ENCODE measurements around the gene CLEC19A.

Gene CLEC19A

DNA sequence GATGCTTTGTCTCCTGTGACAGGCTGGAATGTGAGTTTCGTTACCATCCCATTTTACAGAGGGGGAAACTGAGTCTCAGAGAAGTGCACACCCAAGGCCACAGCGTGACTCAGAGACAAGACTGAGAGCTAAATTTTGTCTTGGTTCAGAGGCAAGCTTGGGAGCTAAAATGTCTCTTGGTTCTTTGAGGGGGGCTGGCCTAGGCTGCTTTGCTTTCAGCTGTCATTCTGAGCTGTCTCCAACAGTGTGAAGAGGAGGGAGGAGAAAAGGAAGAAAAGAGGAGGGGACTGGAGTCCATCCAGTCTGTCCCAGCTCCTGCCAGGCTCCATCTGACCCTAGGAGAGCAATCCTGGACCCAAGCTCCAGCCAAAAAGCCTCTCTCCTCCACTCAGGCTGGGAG lies at the start of gene CLEC19A:
CLEC19A (plus strand) TSS at position 301 of the 400 bp plus-strand sequence. CDS start 121 bp downstream, outside the sequence.
- no peaks in the 10 kb centered on the region for H3K9me3 Mint-ChIP-seq
- no peak within 1 kb of the TSS for H3K4me3 Mint-ChIP-seq
- H3K36me3 Mint-ChIP-seq (ENCODE audit: insufficient read depth): no peaks in the 10 kb centered on the region
- peaks cover 30% of the 10 kb centered on the region for H3K27me3 Mint-ChIP-seq
- DNase-seq (ENCODE audit: low spot score in 2 of 2): no peak
- H3K27ac Mint-ChIP-seq (ENCODE audit: low read depth): no peak within 1 kb of the TSS
- no peak for ATAC-seq (replicated peaks; ENCODE audit: extremely low read depth, poor library complexity, severe bottlenecking)
- H3K4me1 Mint-ChIP-seq: no peaks in the 10 kb centered on the region

GRCh38 chr16:19235886-19236285 lies 49.6 kb upstream of the CLEC19A start:
- Mint-ChIP-seq H3K36me3 (ENCODE audit: insufficient read depth) (no peaks in the 10 kb centered on the region), H3K27me3 (no peaks in the 10 kb centered on the region), H3K9me3 (peaks cover 6% of the 10 kb centered on the region), H3K27ac (ENCODE audit: low read depth) (no peak overlapping the region), H3K4me1 (no peaks in the 10 kb centered on the region), H3K4me3 (no peak overlapping the region)
- ATAC-seq (replicated peaks; ENCODE audit: extremely low read depth, poor library complexity, severe bottlenecking) (no peak), DNase-seq (ENCODE audit: low spot score in 2 of 2) (no peak)

DNA sequence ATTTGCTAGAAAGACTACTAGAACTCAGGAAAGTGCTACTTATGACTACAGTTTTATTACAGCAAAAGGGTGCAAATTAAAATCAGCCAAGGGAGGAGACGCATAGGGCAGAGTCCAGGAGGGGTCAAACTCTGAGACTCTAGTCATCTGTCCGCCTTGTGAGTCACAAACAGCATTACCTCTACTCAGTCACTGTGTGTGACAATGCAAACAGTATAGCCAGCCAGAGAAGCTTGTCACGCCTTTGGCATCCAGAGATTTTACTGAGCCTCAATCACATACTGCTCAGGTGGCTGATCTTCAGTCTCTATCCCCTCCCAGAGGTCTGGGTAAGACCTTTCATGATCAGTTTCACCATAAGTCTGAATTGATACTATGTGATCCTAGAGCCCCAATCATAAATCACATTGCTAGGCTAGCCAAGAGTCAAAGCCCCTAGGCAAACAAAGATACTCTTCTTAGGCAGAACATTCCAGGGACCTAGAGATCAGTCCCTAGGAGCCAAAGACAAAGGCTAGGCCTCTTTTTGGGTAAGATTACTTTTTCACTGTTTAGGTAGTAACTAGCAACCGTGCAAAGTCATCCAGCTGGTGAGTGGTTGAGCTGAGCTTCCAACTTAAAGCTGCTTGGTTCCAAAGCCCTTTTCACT lies 48.8 kb upstream of the CLEC19A start:
- Mint-ChIP-seq H3K27ac (ENCODE audit: low read depth) (no peak overlapping the region), H3K36me3 (ENCODE audit: insufficient read depth) (no peaks in the 10 kb centered on the region), H3K9me3 (peaks cover 6% of the 10 kb centered on the region), H3K4me1 (no peaks in the 10 kb centered on the region), H3K27me3 (peaks cover 2% of the 10 kb centered on the region), H3K4me3 (no peak overlapping the region)
- ATAC-seq (replicated peaks; ENCODE audit: extremely low read depth, poor library complexity, severe bottlenecking) (no peak), DNase-seq (ENCODE audit: low spot score in 2 of 2) (no peak)

DNA sequence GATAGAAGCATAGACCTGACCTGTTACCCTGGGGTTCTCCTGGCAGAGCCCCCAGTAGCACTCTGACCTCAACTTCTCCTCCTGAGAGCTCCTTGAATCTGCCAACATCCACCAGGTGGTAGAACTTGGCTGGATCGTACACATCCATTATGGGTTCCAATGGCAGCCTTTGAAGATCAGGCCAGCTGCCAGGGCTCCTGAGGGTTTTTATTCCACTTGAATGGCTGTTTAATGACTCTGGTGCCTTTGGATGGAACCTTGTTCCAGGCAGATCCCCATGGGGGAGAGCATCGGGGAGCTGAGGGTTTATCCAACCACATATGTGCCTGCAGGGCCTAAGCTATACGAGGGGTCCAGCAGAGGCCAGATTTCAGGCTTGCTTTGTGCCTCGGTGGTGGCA lies 47.1 kb upstream of the CLEC19A start:
- Mint-ChIP-seq H3K4me3 (no peak overlapping the region), H3K36me3 (ENCODE audit: insufficient read depth) (no peaks in the 10 kb centered on the region), H3K9me3 (peaks cover 6% of the 10 kb centered on the region), H3K27ac (ENCODE audit: low read depth) (no peak overlapping the region), H3K4me1 (no peaks in the 10 kb centered on the region), H3K27me3 (peaks cover 11% of the 10 kb centered on the region)
- ATAC-seq (replicated peaks; ENCODE audit: extremely low read depth, poor library complexity, severe bottlenecking): no peak
- DNase-seq (ENCODE audit: low spot score in 2 of 2): no peak

DNA sequence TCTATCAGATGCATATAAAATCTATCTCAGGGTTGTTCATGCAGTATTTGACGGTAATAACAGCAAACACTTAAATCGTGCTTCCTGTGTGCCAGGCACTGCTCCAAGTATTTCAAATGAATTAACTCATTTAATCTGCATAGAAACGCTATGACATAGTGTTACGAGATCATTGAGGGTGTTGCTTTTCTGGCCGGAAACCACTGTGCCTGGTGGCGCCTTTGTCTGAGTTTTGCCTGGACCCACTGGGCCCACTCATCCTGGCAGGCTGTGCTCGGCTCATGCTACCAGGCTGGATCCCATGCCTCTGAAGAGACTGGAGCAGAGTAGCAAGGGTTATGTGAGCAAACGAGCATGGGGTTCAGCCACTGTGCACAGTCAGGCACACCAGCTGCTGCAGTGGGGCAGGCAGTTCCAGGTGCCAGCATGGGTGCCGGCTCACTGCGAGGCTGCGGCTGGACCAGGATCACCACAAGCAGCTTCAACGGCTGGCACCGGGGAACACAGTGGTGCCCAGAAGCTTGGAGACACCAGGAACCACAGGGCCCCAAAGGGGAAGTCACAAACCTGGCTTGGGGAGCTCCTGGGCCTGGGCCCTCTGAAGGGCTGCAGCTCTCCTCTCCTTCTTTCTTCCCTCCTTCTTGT lies 45.9 kb upstream of the CLEC19A start:
- peaks cover 8% of the 10 kb centered on the region for H3K9me3 Mint-ChIP-seq
- no peaks in the 10 kb centered on the region for H3K4me1 Mint-ChIP-seq
- no peaks in the 10 kb centered on the region for H3K36me3 Mint-ChIP-seq (ENCODE audit: insufficient read depth)
- ATAC-seq (replicated peaks; ENCODE audit: extremely low read depth, poor library complexity, severe bottlenecking): no peak
- peaks cover 15% of the 10 kb centered on the region for H3K27me3 Mint-ChIP-seq
- no peak for DNase-seq (ENCODE audit: low spot score in 2 of 2)
- no peak overlapping the region for H3K27ac Mint-ChIP-seq (ENCODE audit: low read depth)
- H3K4me3 Mint-ChIP-seq: no peak overlapping the region

GRCh38 chr16:19240494-19240893 lies 45.0 kb upstream of the CLEC19A start:
- DNase-seq (ENCODE audit: low spot score in 2 of 2) (no peak), ATAC-seq (replicated peaks; ENCODE audit: extremely low read depth, poor library complexity, severe bottlenecking) (no peak)
- H3K27me3 Mint-ChIP-seq: peaks cover 19% of the 10 kb centered on the region
- H3K36me3 Mint-ChIP-seq (ENCODE audit: insufficient read depth): no peaks in the 10 kb centered on the region
- peaks cover 9% of the 10 kb centered on the region for H3K9me3 Mint-ChIP-seq
- H3K4me3 Mint-ChIP-seq: no peak overlapping the region
- no peaks in the 10 kb centered on the region for H3K4me1 Mint-ChIP-seq
- H3K27ac Mint-ChIP-seq (ENCODE audit: low read depth): no peak overlapping the region

DNA sequence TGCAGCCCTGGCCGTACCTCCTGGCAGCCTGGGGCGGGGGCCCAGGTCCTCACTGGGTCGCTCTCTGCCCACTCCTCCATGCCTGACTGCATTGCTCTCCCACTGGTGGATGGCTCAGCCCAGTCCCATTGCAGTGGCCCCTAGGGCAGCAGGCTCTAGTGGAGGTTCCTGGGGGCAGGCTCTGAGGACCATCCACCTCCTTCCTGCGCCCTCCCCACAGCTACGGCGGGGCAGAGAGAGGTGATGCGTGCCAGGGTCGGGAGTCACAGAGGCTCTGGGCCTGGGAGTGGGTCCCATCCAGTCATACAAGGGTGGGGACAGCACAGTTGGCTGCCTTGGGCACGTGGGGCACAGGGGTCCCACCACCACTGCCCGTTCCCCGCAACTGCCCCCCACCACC lies 44.0 kb upstream of the CLEC19A start:
- H3K4me3 Mint-ChIP-seq: no peak overlapping the region
- H3K4me1 Mint-ChIP-seq: no peaks in the 10 kb centered on the region
- no peaks in the 10 kb centered on the region for H3K36me3 Mint-ChIP-seq (ENCODE audit: insufficient read depth)
- peaks cover 19% of the 10 kb centered on the region for H3K27me3 Mint-ChIP-seq
- H3K27ac Mint-ChIP-seq (ENCODE audit: low read depth): no peak overlapping the region
- DNase-seq (ENCODE audit: low spot score in 2 of 2): no peak
- peaks cover 4% of the 10 kb centered on the region for H3K9me3 Mint-ChIP-seq
- no peak for ATAC-seq (replicated peaks; ENCODE audit: extremely low read depth, poor library complexity, severe bottlenecking)

GRCh38 chr16:19242186-19242585 lies 43.3 kb upstream of the CLEC19A start:
- Mint-ChIP-seq H3K27ac (ENCODE audit: low read depth) (no peak overlapping the region), H3K4me3 (no peak overlapping the region)

DNA sequence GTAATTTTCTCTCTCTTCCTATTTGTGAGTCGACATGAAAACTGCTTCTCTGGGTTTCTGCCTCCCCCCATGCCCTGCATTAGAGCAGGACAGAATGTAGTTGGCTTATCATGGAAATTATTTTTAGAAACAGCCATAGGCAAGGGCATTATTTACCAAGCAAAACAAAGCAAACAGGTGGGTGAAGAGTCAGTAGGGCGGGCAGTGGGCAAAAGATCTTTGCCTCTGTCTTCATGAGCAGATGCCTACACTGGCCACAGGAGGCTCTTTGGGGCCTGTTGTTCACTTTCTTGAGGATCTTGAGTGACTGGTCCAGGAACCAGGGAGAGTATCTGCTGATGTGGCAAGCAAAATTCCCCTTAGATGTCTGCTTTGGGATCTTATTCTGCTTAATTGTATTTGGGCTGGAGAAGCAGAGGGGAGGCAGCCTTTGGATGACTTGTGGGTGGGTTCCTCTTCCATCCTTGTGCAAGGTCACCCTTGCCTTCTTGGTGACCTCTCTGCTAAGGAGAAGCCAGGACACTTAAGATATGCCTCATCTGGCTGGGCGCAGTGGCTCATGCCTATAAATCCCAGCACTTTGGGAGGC lies 42.5 kb upstream of the CLEC19A start:
- Mint-ChIP-seq H3K4me3 (no peak overlapping the region), H3K9me3 (peaks cover 4% of the 10 kb centered on the region), H3K27ac (ENCODE audit: low read depth) (no peak overlapping the region), H3K36me3 (ENCODE audit: insufficient read depth) (no peaks in the 10 kb centered on the region), H3K27me3 (peaks cover 19% of the 10 kb centered on the region), H3K4me1 (no peaks in the 10 kb centered on the region)
- no peak for DNase-seq (ENCODE audit: low spot score in 2 of 2)
- no peak for ATAC-seq (replicated peaks; ENCODE audit: extremely low read depth, poor library complexity, severe bottlenecking)

More at GRCh38 chr16:19242186-19242585, 43.3 kb upstream of the CLEC19A start:
- Mint-ChIP-seq H3K9me3 (peaks cover 4% of the 10 kb centered on the region), H3K27me3 (peaks cover 19% of the 10 kb centered on the region), H3K36me3 (ENCODE audit: insufficient read depth) (no peaks in the 10 kb centered on the region), H3K4me1 (no peaks in the 10 kb centered on the region)
- DNase-seq (ENCODE audit: low spot score in 2 of 2) (no peak), ATAC-seq (replicated peaks; ENCODE audit: extremely low read depth, poor library complexity, severe bottlenecking) (no peak)

GRCh38 chr16:19245326-19245925 lies 40.1 kb upstream of the CLEC19A start:
- H3K27me3 Mint-ChIP-seq: peaks cover 19% of the 10 kb centered on the region

DNA sequence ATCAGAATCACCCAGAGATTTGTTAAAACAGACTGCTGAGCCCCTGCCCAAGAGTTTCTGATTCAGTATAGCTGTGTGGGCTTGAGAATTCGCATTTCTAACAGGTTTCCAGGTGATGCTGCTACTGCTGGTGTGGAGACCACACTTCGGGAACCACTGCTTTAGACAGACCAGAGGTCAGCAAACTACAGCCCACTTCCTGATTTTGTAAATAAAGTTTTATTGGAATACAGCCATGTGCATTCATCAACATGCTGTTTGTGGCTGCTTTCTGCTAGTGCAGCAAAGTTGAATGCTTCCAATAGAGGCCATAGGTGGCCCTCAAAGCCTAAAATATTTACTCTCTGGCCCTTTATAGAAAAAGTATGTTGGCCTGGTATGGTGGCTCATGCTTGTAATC lies 32.6 kb upstream of the CLEC19A start:
- no peak for ATAC-seq (replicated peaks; ENCODE audit: extremely low read depth, poor library complexity, severe bottlenecking)
- Mint-ChIP-seq H3K4me1 (no peaks in the 10 kb centered on the region), H3K4me3 (no peak overlapping the region), H3K36me3 (ENCODE audit: insufficient read depth) (no peaks in the 10 kb centered on the region), H3K27ac (ENCODE audit: low read depth) (no peak overlapping the region), H3K27me3 (peaks cover 28% of the 10 kb centered on the region), H3K9me3 (no peaks in the 10 kb centered on the region)
- DNase-seq (ENCODE audit: low spot score in 2 of 2): no peak

More at GRCh38 chr16:19245326-19245925, 40.1 kb upstream of the CLEC19A start:
- ATAC-seq (replicated peaks; ENCODE audit: extremely low read depth, poor library complexity, severe bottlenecking) (no peak), DNase-seq (ENCODE audit: low spot score in 2 of 2) (no peak)
- H3K9me3 Mint-ChIP-seq: peaks cover 4% of the 10 kb centered on the region
- H3K36me3 Mint-ChIP-seq (ENCODE audit: insufficient read depth): no peaks in the 10 kb centered on the region
- no peaks in the 10 kb centered on the region for H3K4me1 Mint-ChIP-seq
- no peak overlapping the region for H3K27ac Mint-ChIP-seq (ENCODE audit: low read depth)
- H3K4me3 Mint-ChIP-seq: no peak overlapping the region

- Mint-ChIP-seq H3K4me3 (no peak overlapping the region), H3K4me1 (no peaks in the 10 kb centered on the region), H3K9me3 (no peaks in the 10 kb centered on the region), H3K27ac (ENCODE audit: low read depth) (no peak overlapping the region), H3K36me3 (ENCODE audit: insufficient read depth) (no peaks in the 10 kb centered on the region), H3K27me3 (peaks cover 28% of the 10 kb centered on the region)
- no peak for ATAC-seq (replicated peaks; ENCODE audit: extremely low read depth, poor library complexity, severe bottlenecking)
- DNase-seq (ENCODE audit: low spot score in 2 of 2): no peak
Observed at GRCh38 chr16:19254611-19255010, 30.9 kb upstream of the CLEC19A start.
